ENCODE data around the gene IARS1. TPM values are rescaled to one million over a fixed set of nuclear protein-coding genes. Genes with fewer than 3 reads are reported as not detected.

IARS1 gene
- total RNA-seq: 10 to 100 TPM; 46.0 to 57.9 (median 57.8) TPM
- long read RNA-seq, donor 1, full-length matches to known transcripts: 12 of 48 reads
- long read RNA-seq, donor 1, partial matches to known transcripts: 32 of 48 reads
- long read RNA-seq, donor 1, other reads (novel, unspliced or antisense): 4 of 48 reads
- long read RNA-seq, donor 2, partial matches to known transcripts: 13 of 14 reads
- long read RNA-seq, donor 2, other reads (novel, unspliced or antisense): 1 of 14 reads

- intact Hi-C loops (cut with DNase I, micrococcal nuclease): no loop called here
- TF ChIP-seq CTCF (IDR thresholded peaks at IDR 0.05): peak; percentile 21
- Histone ChIP-seq H3K4me3 (peak within 1 kb of the TSS; percentile 52), H3K4me1 (ENCODE audit: low read depth) (peaks cover 11% of the 10 kb centered on the region), H3K9me3 (no peaks in the 10 kb centered on the region), H3K36me3 (ENCODE audit: low read depth) (no peaks in the 10 kb centered on the region)
- ATAC-seq: peak; percentile 100
- peak; percentile 98 to 100 (median 99) for DNase-seq
These were observed at the start of gene IARS1 for GRCh38 chr9:92293452-92294296. TSS of gene IARS1 (minus strand) at chr9:92293697. CDS start at chr9:92289419, 4,278 bp downstream.

GRCh38 chr9:92342825-92343488 is 49.5 kb upstream of the IARS1 start:
- DNase-seq (no peak), ATAC-seq (no peak)
- H3K4me1 ChIP-seq (ENCODE audit: low read depth): no peaks in the 10 kb centered on the region
- H3K4me3 ChIP-seq: no peak overlapping the region
- intact Hi-C loops (cut with DNase I, micrococcal nuclease): loop anchor here in 1 of 2 donors (10.0 kb wide), 1 partner anchor 292 kb away; no protein-coding TSS in a partner anchor
- H3K36me3 ChIP-seq (ENCODE audit: low read depth): no peaks in the 10 kb centered on the region
- H3K9me3 ChIP-seq: peaks cover 10% of the 10 kb centered on the region
- TF ChIP-seq CTCF (IDR thresholded peaks at IDR 0.05): no peak

GRCh38 chr9:92341578-92341977 is 48.1 kb upstream of the IARS1 start:
- peaks cover 10% of the 10 kb centered on the region for H3K9me3 ChIP-seq
- no peaks in the 10 kb centered on the region for H3K4me1 ChIP-seq (ENCODE audit: low read depth)
- no peaks in the 10 kb centered on the region for H3K36me3 ChIP-seq (ENCODE audit: low read depth)
- TF ChIP-seq CTCF (IDR thresholded peaks at IDR 0.05): no peak
- intact Hi-C loops (cut with DNase I, micrococcal nuclease): loop anchor here in 1 of 2 donors (10.0 kb wide), 1 partner anchor 293 kb away; no protein-coding TSS in a partner anchor
- no peak overlapping the region for H3K4me3 ChIP-seq
- ATAC-seq (no peak), DNase-seq (no peak)

GRCh38 chr9:92333282-92333634 is 39.8 kb upstream of the IARS1 start:
- no peak for DNase-seq
- no peaks in the 10 kb centered on the region for H3K36me3 ChIP-seq (ENCODE audit: low read depth)
- intact Hi-C loops (cut with DNase I, micrococcal nuclease): no loop called here
- H3K9me3 ChIP-seq: no peaks in the 10 kb centered on the region
- no peak for ATAC-seq
- no peak overlapping the region for H3K4me3 ChIP-seq
- H3K4me1 ChIP-seq (ENCODE audit: low read depth): no peaks in the 10 kb centered on the region
- TF ChIP-seq CTCF (IDR thresholded peaks at IDR 0.05): no peak

- intact Hi-C loops (cut with DNase I, micrococcal nuclease): no loop called here
- DNase-seq: no peak
- no peak for ATAC-seq
- Histone ChIP-seq H3K9me3 (no peaks in the 10 kb centered on the region), H3K36me3 (ENCODE audit: low read depth) (no peaks in the 10 kb centered on the region), H3K4me1 (ENCODE audit: low read depth) (no peaks in the 10 kb centered on the region), H3K4me3 (no peak overlapping the region)
- TF ChIP-seq CTCF (IDR thresholded peaks at IDR 0.05): no peak
These were observed 39.2 kb upstream of the IARS1 start for GRCh38 chr9:92332577-92333281.
